HepG2 (cell line): ENCODE measurements around the gene WDCP. TPM values are rescaled to one million over a fixed set of nuclear protein-coding genes. Genes with fewer than 3 reads are reported as not detected.

Experiments
- CAMTA2 ChIP-seq: sonication (generic); formaldehyde crosslinking; IDR thresholded peaks from 2 replicates; pipeline ENCODE4 v1.4.0; 2020; ENCODE audit warnings: mild to moderate bottlenecking, missing genetic modification reagents, borderline replicate concordance
- CENPX ChIP-seq: sonication (generic); formaldehyde crosslinking; IDR thresholded peaks from 2 replicates; pipeline ENCODE4 v1.9.0; 2021; ENCODE audit warnings: mild to moderate bottlenecking, missing genetic modification reagents, moderate library complexity
- FOXK2 ChIP-seq: fragments of 450-650 bp; IDR thresholded peaks from 2 replicates; pipeline ENCODE4 v1.6.1; 2016
- HDAC1 ChIP-seq: sonication (generic); formaldehyde crosslinking; IDR thresholded peaks from 2 replicates; pipeline ENCODE4 v1.5.1; 2020; ENCODE audit warnings: mild to moderate bottlenecking, missing genetic modification reagents
- SYNCRIP ChIP-seq: fragments of 200-400 bp; formaldehyde crosslinking; IDR thresholded peaks from 2 replicates; pipeline ENCODE4 v1.6.1; 2018; ENCODE audit warnings: mild to moderate bottlenecking, low read depth, low read length; ENCODE audit not compliant: insufficient read depth
- TSC22D2 ChIP-seq: sonication (generic); formaldehyde crosslinking; IDR thresholded peaks from 2 replicates; pipeline ENCODE4 v1.5.1; 2020; ENCODE audit warnings: missing genetic modification reagents, mild to moderate bottlenecking, borderline replicate concordance
- ZNF12 ChIP-seq: sonication (generic); formaldehyde crosslinking; IDR thresholded peaks from 2 replicates; pipeline ENCODE4 v1.5.0; 2020; ENCODE audit warnings: missing genetic modification reagents
- ZNF160 ChIP-seq: sonication (generic); formaldehyde crosslinking; IDR thresholded peaks from 2 replicates; pipeline ENCODE4 v1.8.0; 2022; ENCODE audit warnings: mild to moderate bottlenecking, inconsistent platforms, missing genetic modification reagents
- ZNF547 ChIP-seq: sonication (generic); formaldehyde crosslinking; IDR thresholded peaks from 2 replicates; pipeline ENCODE4 v1.5.1; 2020; ENCODE audit warnings: mild to moderate bottlenecking, missing genetic modification reagents
- polyA plus RNA-seq, 8 experiments: library from polyadenylated mRNA; depleted of rRNA in 3 of 8; stranded (reverse) in 7 of 8; unstranded in 1 of 8; fragments of >200 nt; fragmentation: Illumina TruSeq in 4 of 8; extraction: Trizol in 4 of 8; gene quantifications; 2 replicates each; pipeline versions ENCODE4 v1.2.1 to v1.2.3, GENCODE V29; 2011 to 2016; ENCODE audit warnings: low read depth in 4 of 8, missing spikeins in 1 of 8, mixed read lengths in 1 of 8; ENCODE audit not compliant: insufficient read depth in 1 of 8
- total RNA-seq, 5 experiments: library from RNA; depleted of rRNA; stranded (reverse); fragments of >200 nt; fragmentation: Illumina TruSeq; extraction: Trizol; gene quantifications; 2 replicates each; pipeline ENCODE4 v1.2.3, GENCODE V29; 2016; ENCODE audit warnings: low read depth in 1 of 5
- TF ChIP-seq, protein P1 (sequence below): sonication (generic); formaldehyde crosslinking; IDR thresholded peaks from 2 replicates; pipeline ENCODE4 v1.5.0; 2020; ENCODE audit warnings: missing genetic modification reagents
- TF ChIP-seq, protein P2 (sequence below): sonication (generic); formaldehyde crosslinking; IDR thresholded peaks from 2 replicates; pipeline ENCODE4 v1.4.0; 2020; ENCODE audit warnings: mild to moderate bottlenecking, missing genetic modification reagents
- TF ChIP-seq, protein P3 (sequence below), 2 experiments: sonication (generic) in 1 of 2; formaldehyde crosslinking in 1 of 2; IDR thresholded peaks; 2 replicates each; pipeline versions ENCODE4 v1.5.1 to v1.6.1; 2011 to 2020; ENCODE audit warnings: borderline replicate concordance in 1 of 2, low read depth in 1 of 2, low read length in 1 of 2, mild to moderate bottlenecking in 1 of 2, missing genetic modification reagents in 1 of 2, moderate library complexity in 1 of 2
- TF ChIP-seq, protein P4 (sequence below): sonication (generic); formaldehyde crosslinking; IDR thresholded peaks from 2 replicates; pipeline ENCODE4 v1.4.0; 2020; ENCODE audit warnings: missing genetic modification reagents, borderline replicate concordance
- TF ChIP-seq, protein P5 (sequence below): sonication (generic); formaldehyde crosslinking; IDR thresholded peaks from 2 replicates; pipeline ENCODE4 v1.8.0; 2022; ENCODE audit warnings: low read depth, missing genetic modification reagents
- TF ChIP-seq, protein P6 (sequence below): sonication (generic); formaldehyde crosslinking; IDR thresholded peaks from 2 replicates; pipeline ENCODE4 v1.4.0; 2020; ENCODE audit warnings: missing genetic modification reagents
- TF ChIP-seq, protein P7 (sequence below): sonication (generic); formaldehyde crosslinking; IDR thresholded peaks from 2 replicates; pipeline ENCODE4 v1.4.0; 2020; ENCODE audit warnings: low read depth, mild to moderate bottlenecking, missing genetic modification reagents

Gene WDCP
- total and polyA plus RNA-seq, 2 of the 13 experiments (the other 11 are each of a cell fraction or from before 2014, with no cell fraction given) = 17.4 to 22.6 TPM

DNA sequence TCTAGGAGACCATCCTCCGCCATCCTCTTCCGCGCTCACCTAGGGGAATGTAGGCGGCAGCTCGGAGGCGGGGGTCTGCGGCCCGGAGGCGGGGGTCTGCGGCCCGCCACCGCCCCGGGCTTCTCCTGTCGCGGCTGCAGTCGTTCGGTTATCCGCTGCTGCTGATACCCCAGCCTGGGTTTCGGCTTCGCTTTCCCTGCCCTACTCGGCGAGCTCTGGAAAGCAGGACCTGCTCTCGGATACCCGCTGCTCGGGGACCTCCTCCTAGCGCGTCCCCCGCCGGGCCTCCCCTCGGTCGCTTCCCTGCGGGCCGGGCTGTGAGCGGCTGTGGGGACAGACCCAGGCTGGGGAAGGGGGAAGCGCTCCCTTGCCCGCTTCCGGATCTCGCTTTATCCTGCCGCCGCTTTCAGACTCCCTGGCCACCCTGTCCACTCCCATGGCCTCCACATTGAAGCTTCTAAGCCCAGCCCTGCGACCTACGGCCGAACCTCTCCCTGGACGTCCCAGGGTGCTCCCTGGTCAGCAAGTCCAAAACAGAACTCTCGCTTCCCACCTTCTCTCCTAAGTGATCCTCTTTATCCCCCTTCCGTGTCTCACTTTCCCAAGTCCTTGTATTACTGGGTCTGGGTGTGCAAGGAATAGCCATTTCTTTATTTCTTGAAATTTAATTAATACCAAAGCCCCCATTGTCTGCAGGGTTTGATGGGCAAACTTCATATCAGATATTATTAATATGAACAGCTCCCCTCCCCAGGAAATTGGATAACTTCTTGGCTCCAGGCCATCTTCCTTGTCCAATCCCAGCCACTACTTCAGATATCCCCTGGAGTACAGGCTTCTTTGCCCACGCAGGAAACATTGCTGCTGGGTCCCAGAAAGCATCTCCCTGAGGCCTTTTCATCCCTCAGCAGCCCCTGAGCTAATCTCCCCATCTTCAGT is 3.1 kb upstream of the WDCP start (continued):
- TF ChIP-seq CAMTA2 (CRISPR knock-in tag) (no peak), CENPX (CRISPR knock-in tag) (no peak), TSC22D2 (CRISPR knock-in tag) (no peak), ZNF160 (CRISPR knock-in tag) (no peak), HDAC1 (peak; percentile 46; the same call in 1 of the 2 replicates), SYNCRIP (no peak), ZNF547 (CRISPR knock-in tag) (no peak), FOXK2 (no peak), ZNF12 (CRISPR knock-in tag) (no peak)
- TF ChIP-seq, protein P1, sequence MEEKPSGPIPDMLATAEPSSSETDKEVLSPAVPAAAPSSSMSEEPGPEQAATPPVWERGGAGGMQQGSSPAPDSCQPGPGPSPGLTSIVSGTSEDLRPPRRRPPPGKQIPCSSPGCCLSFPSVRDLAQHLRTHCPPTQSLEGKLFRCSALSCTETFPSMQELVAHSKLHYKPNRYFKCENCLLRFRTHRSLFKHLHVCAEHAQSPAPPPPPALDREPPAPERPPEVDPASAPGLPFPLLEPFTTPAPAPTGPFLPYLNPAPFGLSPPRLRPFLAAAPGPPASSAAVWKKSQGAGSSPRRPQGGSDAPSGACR = no peak
- TF ChIP-seq, protein P2, sequence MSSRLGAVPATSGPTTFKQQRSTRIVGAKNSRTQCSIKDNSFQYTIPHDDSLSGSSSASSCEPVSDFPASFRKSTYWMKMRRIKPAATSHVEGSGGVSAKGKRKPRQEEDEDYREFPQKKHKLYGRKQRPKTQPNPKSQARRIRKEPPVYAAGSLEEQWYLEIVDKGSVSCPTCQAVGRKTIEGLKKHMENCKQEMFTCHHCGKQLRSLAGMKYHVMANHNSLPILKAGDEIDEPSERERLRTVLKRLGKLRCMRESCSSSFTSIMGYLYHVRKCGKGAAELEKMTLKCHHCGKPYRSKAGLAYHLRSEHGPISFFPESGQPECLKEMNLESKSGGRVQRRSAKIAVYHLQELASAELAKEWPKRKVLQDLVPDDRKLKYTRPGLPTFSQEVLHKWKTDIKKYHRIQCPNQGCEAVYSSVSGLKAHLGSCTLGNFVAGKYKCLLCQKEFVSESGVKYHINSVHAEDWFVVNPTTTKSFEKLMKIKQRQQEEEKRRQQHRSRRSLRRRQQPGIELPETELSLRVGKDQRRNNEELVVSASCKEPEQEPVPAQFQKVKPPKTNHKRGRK (CRISPR knock-in tag) = no peak
- TF ChIP-seq, protein P3, sequence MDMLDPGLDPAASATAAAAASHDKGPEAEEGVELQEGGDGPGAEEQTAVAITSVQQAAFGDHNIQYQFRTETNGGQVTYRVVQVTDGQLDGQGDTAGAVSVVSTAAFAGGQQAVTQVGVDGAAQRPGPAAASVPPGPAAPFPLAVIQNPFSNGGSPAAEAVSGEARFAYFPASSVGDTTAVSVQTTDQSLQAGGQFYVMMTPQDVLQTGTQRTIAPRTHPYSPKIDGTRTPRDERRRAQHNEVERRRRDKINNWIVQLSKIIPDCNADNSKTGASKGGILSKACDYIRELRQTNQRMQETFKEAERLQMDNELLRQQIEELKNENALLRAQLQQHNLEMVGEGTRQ (IDR thresholded peaks at IDR 0.05; ENCODE audit: low read depth, low read length) = no peak
- TF ChIP-seq, protein P3 (CRISPR knock-in tag; IDR thresholded peaks at IDR 0.05; ENCODE audit: borderline replicate concordance) = no peak
- TF ChIP-seq, protein P4, sequence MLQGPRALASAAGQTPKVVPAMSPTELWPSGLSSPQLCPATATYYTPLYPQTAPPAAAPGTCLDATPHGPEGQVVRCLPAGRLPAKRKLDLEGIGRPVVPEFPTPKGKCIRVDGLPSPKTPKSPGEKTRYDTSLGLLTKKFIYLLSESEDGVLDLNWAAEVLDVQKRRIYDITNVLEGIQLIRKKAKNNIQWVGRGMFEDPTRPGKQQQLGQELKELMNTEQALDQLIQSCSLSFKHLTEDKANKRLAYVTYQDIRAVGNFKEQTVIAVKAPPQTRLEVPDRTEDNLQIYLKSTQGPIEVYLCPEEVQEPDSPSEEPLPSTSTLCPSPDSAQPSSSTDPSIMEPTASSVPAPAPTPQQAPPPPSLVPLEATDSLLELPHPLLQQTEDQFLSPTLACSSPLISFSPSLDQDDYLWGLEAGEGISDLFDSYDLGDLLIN (CRISPR knock-in tag) = peak; percentile 47; the same call in 1 of the 2 replicates
- TF ChIP-seq, protein P5, sequence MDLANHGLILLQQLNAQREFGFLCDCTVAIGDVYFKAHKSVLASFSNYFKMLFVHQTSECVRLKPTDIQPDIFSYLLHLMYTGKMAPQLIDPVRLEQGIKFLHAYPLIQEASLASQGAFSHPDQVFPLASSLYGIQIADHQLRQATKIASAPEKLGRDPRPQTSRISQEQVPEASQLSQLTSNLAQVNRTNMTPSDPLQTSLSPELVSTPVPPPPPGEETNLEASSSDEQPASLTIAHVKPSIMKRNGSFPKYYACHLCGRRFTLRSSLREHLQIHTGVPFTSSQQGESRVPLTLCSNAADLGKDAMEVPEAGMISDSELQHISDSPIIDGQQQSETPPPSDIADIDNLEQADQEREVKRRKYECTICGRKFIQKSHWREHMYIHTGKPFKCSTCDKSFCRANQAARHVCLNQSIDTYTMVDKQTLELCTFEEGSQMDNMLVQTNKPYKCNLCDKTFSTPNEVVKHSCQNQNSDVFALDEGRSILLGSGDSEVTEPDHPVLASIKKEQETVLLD (CRISPR knock-in tag) = no peak
- TF ChIP-seq, protein P6, sequence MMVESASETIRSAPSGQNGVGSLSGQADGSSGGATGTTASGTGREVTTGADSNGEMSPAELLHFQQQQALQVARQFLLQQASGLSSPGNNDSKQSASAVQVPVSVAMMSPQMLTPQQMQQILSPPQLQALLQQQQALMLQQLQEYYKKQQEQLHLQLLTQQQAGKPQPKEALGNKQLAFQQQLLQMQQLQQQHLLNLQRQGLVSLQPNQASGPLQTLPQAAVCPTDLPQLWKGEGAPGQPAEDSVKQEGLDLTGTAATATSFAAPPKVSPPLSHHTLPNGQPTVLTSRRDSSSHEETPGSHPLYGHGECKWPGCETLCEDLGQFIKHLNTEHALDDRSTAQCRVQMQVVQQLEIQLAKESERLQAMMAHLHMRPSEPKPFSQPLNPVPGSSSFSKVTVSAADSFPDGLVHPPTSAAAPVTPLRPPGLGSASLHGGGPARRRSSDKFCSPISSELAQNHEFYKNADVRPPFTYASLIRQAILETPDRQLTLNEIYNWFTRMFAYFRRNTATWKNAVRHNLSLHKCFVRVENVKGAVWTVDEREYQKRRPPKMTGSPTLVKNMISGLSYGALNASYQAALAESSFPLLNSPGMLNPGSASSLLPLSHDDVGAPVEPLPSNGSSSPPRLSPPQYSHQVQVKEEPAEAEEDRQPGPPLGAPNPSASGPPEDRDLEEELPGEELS (CRISPR knock-in tag) = peak; percentile 13; the same call in 1 of the 2 replicates
- TF ChIP-seq, protein P7, sequence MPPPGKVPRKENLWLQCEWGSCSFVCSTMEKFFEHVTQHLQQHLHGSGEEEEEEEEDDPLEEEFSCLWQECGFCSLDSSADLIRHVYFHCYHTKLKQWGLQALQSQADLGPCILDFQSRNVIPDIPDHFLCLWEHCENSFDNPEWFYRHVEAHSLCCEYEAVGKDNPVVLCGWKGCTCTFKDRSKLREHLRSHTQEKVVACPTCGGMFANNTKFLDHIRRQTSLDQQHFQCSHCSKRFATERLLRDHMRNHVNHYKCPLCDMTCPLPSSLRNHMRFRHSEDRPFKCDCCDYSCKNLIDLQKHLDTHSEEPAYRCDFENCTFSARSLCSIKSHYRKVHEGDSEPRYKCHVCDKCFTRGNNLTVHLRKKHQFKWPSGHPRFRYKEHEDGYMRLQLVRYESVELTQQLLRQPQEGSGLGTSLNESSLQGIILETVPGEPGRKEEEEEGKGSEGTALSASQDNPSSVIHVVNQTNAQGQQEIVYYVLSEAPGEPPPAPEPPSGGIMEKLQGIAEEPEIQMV (CRISPR knock-in tag) = 0 out of 2 replicates have a peak, but pooled peaks have one; percentile 46
